BLaER1 (cell line): ENCODE data around the gene RFFL.
"Not testable (repeated sequence)": the region's sequence is repeated elsewhere in the genome, so short reads cannot be mapped to it uniquely, and the experiment has no call there.

Experiments
- H3K27ac ChIP-seq: shearing (Covaris generic); formaldehyde crosslinking; 2 replicates; pipeline ENCODE4 v1.8.1; 2022
- H3K27me3 ChIP-seq: shearing (Covaris generic); formaldehyde crosslinking; 2 replicates; pipeline ENCODE4 v1.8.1; 2022
- H3K36me3 ChIP-seq: shearing (Covaris generic); formaldehyde crosslinking; 2 replicates; pipeline ENCODE4 v1.8.1; 2022
- H3K4me1 ChIP-seq: shearing (Covaris generic); formaldehyde crosslinking; 2 replicates; pipeline ENCODE4 v1.8.1; 2022
- H3K4me2 ChIP-seq: shearing (Covaris generic); formaldehyde crosslinking; 2 replicates; pipeline ENCODE4 v1.8.1; 2022
- H3K4me3 ChIP-seq: shearing (Covaris generic); formaldehyde crosslinking; 2 replicates; pipeline ENCODE4 v1.8.1; 2022
- H3K9ac ChIP-seq: shearing (Covaris generic); formaldehyde crosslinking; 2 replicates; pipeline ENCODE4 v1.8.1; 2022
- H3K9me3 ChIP-seq: shearing (Covaris generic); formaldehyde crosslinking; 2 replicates; pipeline ENCODE4 v1.8.1; 2022
- H4K20me1 ChIP-seq: shearing (Covaris generic); formaldehyde crosslinking; 2 replicates; pipeline ENCODE4 v1.8.1; 2022
- Cebpa-rat ChIP-seq: shearing (Covaris generic); IDR thresholded peaks from 2 replicates; pipeline ENCODE4 v1.8.1; 2022

The RFFL gene

GRCh38 chr17:35094902-35095301, 31.4 kb upstream of the RFFL start:
- Histone ChIP-seq H3K4me1 (peaks cover 10% of the 10 kb centered on the region), H3K9ac (no peak overlapping the region), H3K27me3 (no peaks in the 10 kb centered on the region), H3K4me2 (no peak overlapping the region), H3K4me3 (no peak overlapping the region), H3K36me3 (peaks cover 35% of the 10 kb centered on the region), H3K27ac (no peak overlapping the region), H4K20me1 (no peaks in the 10 kb centered on the region), H3K9me3 (no peaks in the 10 kb centered on the region)
- no peak for TF ChIP-seq Cebpa-rat

- H3K27me3 ChIP-seq, H3K9me3 ChIP-seq, H3K4me3 ChIP-seq, H3K27ac ChIP-seq, H3K9ac ChIP-seq, H3K36me3 ChIP-seq, H4K20me1 ChIP-seq, H3K4me2 ChIP-seq: not testable (repeated sequence)
- peaks cover 28% of the 10 kb centered on the region for H3K4me1 ChIP-seq
Measured at GRCh38 chr17:35090707-35091106, 27.2 kb upstream of the RFFL start.

GRCh38 chr17:35089586-35090296, 26.2 kb upstream of the RFFL start:
- peak overlapping the region; percentile 94 for H3K4me3 ChIP-seq
- H3K4me2 ChIP-seq, result peak overlapping the region; percentile 93

DNA sequence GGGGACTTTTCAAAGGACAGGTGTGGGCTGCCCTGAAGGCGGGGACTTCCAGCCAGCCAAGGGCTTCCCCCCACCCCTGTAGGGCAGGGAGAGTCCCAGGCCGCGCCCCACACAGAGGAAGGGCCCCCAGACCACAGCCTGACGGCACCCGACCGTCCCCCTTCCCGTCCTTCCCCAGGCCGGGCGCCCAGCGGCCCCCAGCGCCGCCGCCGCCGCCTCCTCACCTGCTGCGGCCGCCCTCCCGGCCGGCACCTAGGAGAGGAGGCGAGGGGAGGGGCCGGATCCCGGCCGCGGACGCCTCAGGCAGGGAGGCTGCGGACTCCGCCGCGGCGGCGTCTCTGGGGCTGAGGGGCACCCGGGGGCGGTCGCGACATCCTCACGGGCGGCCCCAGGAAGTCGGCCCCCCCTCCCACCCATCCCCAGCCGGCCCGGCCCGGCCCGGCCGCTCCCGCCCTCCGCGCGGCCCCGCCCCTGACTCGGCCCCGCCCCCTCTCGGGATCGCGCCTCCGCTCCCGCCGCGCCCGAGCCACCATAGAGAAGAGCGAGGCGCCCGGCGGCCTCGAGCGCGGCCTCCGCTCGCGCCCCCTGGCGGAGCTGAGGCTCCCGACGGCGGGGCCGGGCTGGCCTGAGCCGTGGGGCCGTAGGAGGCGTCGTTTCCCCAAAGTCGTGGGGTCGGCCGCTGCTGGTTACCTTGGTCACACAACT, 25.5 kb upstream of the RFFL start:
- Histone ChIP-seq H3K9ac (peak overlapping the region; percentile 83), H3K9me3 (no peaks in the 10 kb centered on the region), H3K27ac (peak overlapping the region; percentile 83), H3K4me1 (peaks cover 28% of the 10 kb centered on the region), H3K27me3 (peaks cover 5% of the 10 kb centered on the region; the same call in 1 of the 2 replicates), H3K4me2 (peak overlapping the region; percentile 97), H3K36me3 (no peaks in the 10 kb centered on the region; the same call in 1 of the 2 replicates), H3K4me3 (peak overlapping the region; percentile 94), H4K20me1 (no peaks in the 10 kb centered on the region)
- TF ChIP-seq Cebpa-rat, result no peak

More at GRCh38 chr17:35089586-35090296, 26.2 kb upstream of the RFFL start:
- Histone ChIP-seq H3K9me3 (no peaks in the 10 kb centered on the region), H3K9ac (peak overlapping the region; percentile 61), H3K36me3 (no peaks in the 10 kb centered on the region; the same call in 1 of the 2 replicates), H3K27ac (peak overlapping the region; percentile 72), H3K27me3 (peaks cover 5% of the 10 kb centered on the region; the same call in 1 of the 2 replicates), H3K4me1 (peaks cover 28% of the 10 kb centered on the region), H4K20me1 (no peaks in the 10 kb centered on the region)
- no peak for TF ChIP-seq Cebpa-rat

GRCh38 chr17:35088356-35088880, 24.9 kb upstream of the RFFL start:
- Histone ChIP-seq H3K9me3 (no peaks in the 10 kb centered on the region), H3K4me2 (peak overlapping the region; percentile 97), H3K4me1 (peaks cover 28% of the 10 kb centered on the region), H3K4me3 (peak overlapping the region; percentile 94), H3K27ac (peak overlapping the region; percentile 83), H4K20me1 (no peaks in the 10 kb centered on the region), H3K9ac (peak overlapping the region; percentile 83), H3K36me3 (no peaks in the 10 kb centered on the region; the same call in 1 of the 2 replicates), H3K27me3 (peaks cover 5% of the 10 kb centered on the region; the same call in 1 of the 2 replicates)
- TF ChIP-seq Cebpa-rat, result no peak

DNA sequence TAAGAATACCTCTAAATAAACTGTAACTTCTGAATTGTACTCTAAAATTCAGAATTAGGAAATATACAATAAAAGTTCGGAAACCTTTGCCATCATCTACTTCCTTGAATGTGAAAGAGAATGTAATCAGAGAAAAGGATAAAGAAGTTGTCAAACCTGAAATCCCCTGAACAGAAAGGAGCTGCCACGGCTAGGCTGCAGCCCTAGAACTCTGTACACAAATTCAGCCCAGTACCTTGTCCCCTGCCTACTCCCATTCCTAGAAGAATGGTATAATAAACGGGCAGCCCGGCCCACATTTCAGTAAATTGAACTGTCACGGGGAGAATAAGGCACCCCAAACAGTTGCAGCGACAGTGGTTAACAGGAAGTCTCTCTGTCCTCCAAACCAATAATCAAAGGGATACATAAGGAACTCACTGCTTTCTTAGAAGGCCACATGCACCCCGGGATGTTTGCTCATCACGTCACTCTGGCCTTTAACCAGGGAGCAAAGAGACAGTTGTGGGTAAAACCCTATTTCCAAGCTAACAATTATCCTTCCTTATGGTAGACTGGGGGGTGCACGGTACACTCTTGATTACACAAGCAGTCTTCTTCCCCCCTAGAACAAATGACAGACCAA, 24.3 kb upstream of the RFFL start:
- TF ChIP-seq Cebpa-rat, result no peak
- Histone ChIP-seq H3K9ac (peak overlapping the region; percentile 83), H3K27ac (no peak overlapping the region), H4K20me1 (no peaks in the 10 kb centered on the region), H3K9me3 (no peaks in the 10 kb centered on the region), H3K4me2 (peak overlapping the region; percentile 97), H3K4me1 (peaks cover 28% of the 10 kb centered on the region), H3K36me3 (no peaks in the 10 kb centered on the region), H3K27me3 (peaks cover 5% of the 10 kb centered on the region; the same call in 1 of the 2 replicates), H3K4me3 (peak overlapping the region; percentile 94)

- no peak for TF ChIP-seq Cebpa-rat
- Histone ChIP-seq H3K4me1 (peaks cover 28% of the 10 kb centered on the region), H3K36me3 (no peaks in the 10 kb centered on the region), H4K20me1 (no peaks in the 10 kb centered on the region), H3K27ac (no peak overlapping the region), H3K27me3 (peaks cover 5% of the 10 kb centered on the region; the same call in 1 of the 2 replicates), H3K9me3 (no peaks in the 10 kb centered on the region), H3K9ac (no peak overlapping the region), H3K4me3 (no peak overlapping the region), H3K4me2 (peak overlapping the region; percentile 97)
Measured at GRCh38 chr17:35086931-35087573, 23.5 kb upstream of the RFFL start.

- Histone ChIP-seq H3K4me1 (peaks cover 32% of the 10 kb centered on the region), H4K20me1 (no peaks in the 10 kb centered on the region), H3K27ac (no peak overlapping the region), H3K36me3 (no peaks in the 10 kb centered on the region), H3K4me3 (no peak overlapping the region), H3K27me3 (peaks cover 5% of the 10 kb centered on the region; the same call in 1 of the 2 replicates), H3K9ac (no peak overlapping the region), H3K4me2 (no peak overlapping the region), H3K9me3 (no peaks in the 10 kb centered on the region)
- TF ChIP-seq Cebpa-rat, result no peak
Measured at GRCh38 chr17:35086164-35086563, 22.7 kb upstream of the RFFL start.

DNA sequence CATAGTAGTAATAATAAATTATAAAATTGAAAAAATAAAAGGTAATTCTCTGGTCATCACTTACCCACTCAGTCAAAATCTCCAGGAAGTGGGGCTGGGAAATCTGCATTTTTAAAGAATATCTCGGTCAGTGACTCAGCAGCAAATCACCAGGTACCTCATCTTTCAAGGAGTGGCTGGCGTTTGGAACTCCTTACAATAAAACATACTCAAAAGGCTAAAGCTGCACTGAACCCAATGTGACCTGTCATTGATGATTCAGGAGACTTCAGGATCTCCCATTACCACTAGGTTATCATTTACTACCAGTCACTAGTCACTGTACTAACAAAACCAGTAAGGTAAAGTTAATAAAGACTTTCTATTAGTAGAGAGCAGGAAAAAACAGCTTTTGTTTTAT, 21.5 kb upstream of the RFFL start:
- H3K27me3 ChIP-seq, result peaks cover 5% of the 10 kb centered on the region; the same call in 1 of the 2 replicates
- H3K27ac ChIP-seq, result no peak overlapping the region
- H3K4me3 ChIP-seq, result no peak overlapping the region
- no peak overlapping the region for H3K9ac ChIP-seq
- no peaks in the 10 kb centered on the region for H3K9me3 ChIP-seq
- H3K4me2 ChIP-seq, result no peak overlapping the region
- peaks cover 40% of the 10 kb centered on the region for H3K4me1 ChIP-seq
- H3K36me3 ChIP-seq, result no peaks in the 10 kb centered on the region
- TF ChIP-seq Cebpa-rat, result no peak
- H4K20me1 ChIP-seq, result no peaks in the 10 kb centered on the region
